ENCODE data around the gene TUSC2. TPM values are rescaled to one million over a fixed set of nuclear protein-coding genes. Genes with fewer than 3 reads are reported as not detected.
"Not testable (repeated sequence)": the region's sequence is repeated elsewhere in the genome, so short reads cannot be mapped to it uniquely, and the experiment has no call there.

Gene TUSC2
- total RNA-seq, 2 donors from 2014 or later: 16.2 to 16.8 TPM

DNA sequence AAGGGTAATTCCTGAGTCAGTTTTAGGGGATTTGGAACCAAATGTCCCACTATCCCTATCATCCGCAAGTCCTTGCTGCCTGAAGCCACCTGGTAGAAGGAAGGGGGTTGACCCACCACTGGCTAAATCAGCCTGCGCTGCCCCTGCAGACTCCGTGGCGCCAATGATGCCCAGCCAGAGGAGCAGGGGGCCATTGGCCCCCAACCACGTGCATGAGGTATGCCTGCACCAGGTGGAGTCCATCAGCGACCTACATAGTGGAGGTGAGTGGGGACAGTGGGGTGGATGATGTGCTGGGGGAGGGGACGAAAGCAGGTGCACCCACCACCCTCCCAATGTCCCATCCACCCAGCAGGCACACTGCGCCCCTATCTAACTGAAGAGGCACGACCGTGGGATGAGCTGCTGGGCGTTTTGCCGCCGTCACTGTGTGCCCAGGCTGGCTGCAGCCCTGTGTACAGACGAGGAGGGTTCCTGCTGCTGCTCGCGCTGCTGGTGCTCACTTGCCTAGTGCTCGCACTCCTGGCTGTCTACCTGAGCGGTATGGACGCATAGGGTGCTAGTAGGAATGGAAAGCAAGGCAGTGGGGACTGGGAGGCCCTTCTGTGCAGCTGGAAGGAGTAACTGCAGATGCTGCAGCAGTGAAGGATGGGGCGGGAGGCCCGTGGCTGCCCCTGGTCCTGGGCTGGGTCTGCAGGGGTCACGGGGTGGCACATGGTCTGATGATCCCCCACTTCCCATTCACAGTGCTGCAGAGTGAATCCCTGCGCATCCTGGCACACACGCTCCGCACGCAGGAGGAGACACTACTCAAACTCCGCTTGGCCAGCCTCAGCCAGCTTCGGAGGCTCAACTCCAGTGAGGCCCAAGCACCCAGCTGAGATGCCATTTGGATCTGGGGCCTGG, 41.4 kb downstream of the TUSC2 start:
- no peaks in the 10 kb centered on the region for H3K9me3 Mint-ChIP-seq
- H3K4me1 Mint-ChIP-seq (ENCODE audit: low read depth): peaks cover 19% of the 10 kb centered on the region
- no peak overlapping the region for H3K27ac Mint-ChIP-seq
- ATAC-seq (replicated peaks in 1 of 2) (peak in 1 of 2 donors; percentile 32), DNase-seq (no peak)
- H3K27me3 Mint-ChIP-seq (ENCODE audit: low read depth): no peaks in the 10 kb centered on the region
- peaks cover 0 to 5% of the 10 kb centered on the region in 2 donors for H3K36me3 Mint-ChIP-seq (ENCODE audit: insufficient read depth in 2 of 2)
- no peak overlapping the region for H3K4me3 Mint-ChIP-seq

DNA sequence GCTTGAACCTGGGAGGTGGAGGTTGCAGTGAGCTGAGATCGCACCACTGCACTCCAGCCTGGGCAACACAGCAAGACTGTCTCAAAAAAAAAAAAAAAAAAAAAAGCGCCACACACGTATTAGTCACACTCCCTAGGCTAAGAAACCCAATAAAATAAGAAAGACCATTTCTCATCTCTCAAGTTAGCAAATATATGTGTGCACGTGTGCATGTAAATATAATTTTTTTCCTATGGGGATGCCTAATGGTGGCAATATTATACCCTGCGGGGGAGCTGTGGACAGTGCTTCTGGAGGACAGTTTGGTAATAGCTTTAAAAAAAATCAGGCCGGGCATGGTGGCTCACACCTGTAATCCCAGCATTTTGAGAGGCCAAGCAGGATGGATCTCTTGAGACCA, 43.9 kb downstream of the TUSC2 start:
- not testable (repeated sequence) for H3K27ac Mint-ChIP-seq; H3K9me3 Mint-ChIP-seq; H3K4me3 Mint-ChIP-seq; H3K27me3 Mint-ChIP-seq (ENCODE audit: low read depth); H3K4me1 Mint-ChIP-seq (ENCODE audit: low read depth); H3K36me3 Mint-ChIP-seq (ENCODE audit: insufficient read depth in 2 of 2); ATAC-seq (replicated peaks in 1 of 2); DNase-seq

DNA sequence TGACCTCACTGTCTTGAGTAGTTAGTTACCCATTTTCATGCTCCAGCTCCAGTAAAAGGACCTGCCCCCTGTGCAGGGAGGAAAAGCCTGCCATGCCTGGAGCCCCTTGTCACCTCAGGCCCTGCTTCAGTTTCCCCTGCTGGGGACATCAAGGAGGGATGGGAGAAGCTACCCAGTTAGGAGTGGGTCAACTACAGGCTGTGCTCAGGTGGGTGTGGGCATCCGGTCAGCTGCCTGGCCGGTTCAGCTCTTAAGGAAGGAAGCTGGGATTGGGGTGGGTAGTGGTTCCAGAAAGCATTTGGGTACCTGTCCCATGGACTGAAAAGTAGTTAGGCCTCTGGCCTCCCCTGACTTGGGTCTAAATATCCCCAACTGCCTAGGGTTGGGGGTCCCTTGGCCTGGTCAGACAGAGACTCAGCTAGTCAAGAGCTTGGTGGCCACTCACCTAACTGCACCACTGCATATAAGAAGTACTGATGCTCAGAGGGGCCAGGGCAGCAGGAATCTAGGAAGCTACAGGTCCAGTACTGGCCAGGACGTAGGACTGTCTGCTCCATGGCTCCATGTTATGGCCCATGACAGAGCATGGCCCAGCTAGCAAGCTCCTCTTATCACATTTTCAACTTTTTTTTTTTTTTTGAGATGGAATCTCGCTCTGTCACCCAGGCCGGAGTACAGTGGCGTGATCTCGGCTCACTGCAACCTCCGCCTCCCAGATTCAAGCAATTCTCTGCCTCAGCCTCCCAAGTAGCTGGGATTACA, 48.6 kb downstream of the TUSC2 start:
- Mint-ChIP-seq H3K4me3 (no peak overlapping the region), H3K9me3 (no peaks in the 10 kb centered on the region), H3K27me3 (ENCODE audit: low read depth) (peaks cover 27% of the 10 kb centered on the region), H3K27ac (no peak overlapping the region), H3K4me1 (ENCODE audit: low read depth) (peaks cover 17% of the 10 kb centered on the region), H3K36me3 (ENCODE audit: insufficient read depth in 2 of 2) (peaks cover 0 to 1% of the 10 kb centered on the region in 2 donors)
- DNase-seq: no peak
- no peak for ATAC-seq (replicated peaks in 1 of 2)

DNA sequence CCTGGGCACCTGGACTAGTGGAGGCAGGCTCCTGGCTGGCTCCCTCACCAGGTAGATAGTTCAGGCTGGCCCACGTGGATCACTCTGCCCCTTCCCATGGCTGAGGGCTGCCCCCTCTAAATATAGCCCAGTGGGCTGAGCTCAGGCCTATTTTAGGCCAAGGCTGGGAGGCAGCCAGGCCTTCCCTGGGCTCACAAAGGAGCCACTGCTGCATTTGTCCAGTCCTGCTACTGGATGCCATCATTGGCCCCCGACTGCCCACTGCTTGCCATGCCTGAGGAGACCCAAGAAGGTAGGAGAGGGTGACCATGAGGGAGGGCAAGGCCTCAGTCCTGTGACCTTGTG, 49.2 kb downstream of the TUSC2 start, which contains the start of gene LSMEM2:
Gene LSMEM2, plus strand, starts transcription at position 208 of the 345 bp plus-strand sequence. Its CDS starts 27 bp downstream, at position 235.
- Mint-ChIP-seq H3K36me3 (ENCODE audit: insufficient read depth in 2 of 2) (peaks cover 0 to 1% of the 10 kb centered on the region in 2 donors), H3K27ac (no peak within 1 kb of the TSS), H3K4me1 (ENCODE audit: low read depth) (peaks cover 23% of the 10 kb centered on the region), H3K9me3 (no peaks in the 10 kb centered on the region), H3K27me3 (ENCODE audit: low read depth) (peaks cover 33% of the 10 kb centered on the region), H3K4me3 (no peak within 1 kb of the TSS)
- no peak for DNase-seq
- no peak for ATAC-seq (replicated peaks in 1 of 2)

DNA sequence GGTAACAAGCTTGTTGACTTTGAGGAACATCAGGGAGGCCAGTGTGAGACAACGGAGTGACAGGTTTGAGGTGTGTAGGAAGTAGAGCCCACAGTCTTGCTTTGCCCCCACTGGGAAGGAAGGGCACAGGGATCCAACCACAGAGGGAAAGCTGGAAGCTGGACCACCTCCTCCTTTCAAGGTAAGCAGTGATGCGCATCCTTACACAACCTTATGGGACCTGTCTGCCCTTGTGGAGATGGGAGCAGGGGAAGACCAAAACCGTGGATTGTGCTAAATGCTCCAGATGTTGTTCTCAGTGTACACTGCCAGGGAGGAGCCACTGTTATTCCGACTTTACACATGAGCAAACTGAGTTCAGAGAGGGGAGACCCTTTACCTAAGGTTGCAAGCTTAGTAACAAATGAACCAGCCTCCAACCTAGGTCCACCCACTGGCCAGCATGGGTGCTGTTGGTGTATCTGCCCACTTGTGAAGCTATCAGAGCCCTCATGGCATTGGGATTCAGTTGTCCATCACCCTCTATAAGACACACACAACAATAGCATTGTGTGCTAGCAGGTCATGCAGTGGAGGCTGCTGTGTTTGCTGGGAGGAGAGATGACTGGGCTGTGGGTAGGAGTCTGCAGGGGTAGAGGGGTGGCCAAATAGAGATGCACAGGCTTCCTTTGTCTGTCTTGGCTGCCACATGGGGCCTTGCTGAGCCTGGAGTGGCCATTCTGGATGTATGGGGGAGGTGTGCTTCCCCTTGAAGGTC, 49.7 kb downstream of the TUSC2 start:
- ATAC-seq (replicated peaks in 1 of 2) (no peak), DNase-seq (no peak)
- Mint-ChIP-seq H3K27me3 (ENCODE audit: low read depth) (peaks cover 34% of the 10 kb centered on the region), H3K4me1 (ENCODE audit: low read depth) (peaks cover 24% of the 10 kb centered on the region), H3K9me3 (no peaks in the 10 kb centered on the region), H3K4me3 (no peak overlapping the region), H3K36me3 (ENCODE audit: insufficient read depth in 2 of 2) (peaks cover 0 to 1% of the 10 kb centered on the region in 2 donors), H3K27ac (no peak overlapping the region)

DNA sequence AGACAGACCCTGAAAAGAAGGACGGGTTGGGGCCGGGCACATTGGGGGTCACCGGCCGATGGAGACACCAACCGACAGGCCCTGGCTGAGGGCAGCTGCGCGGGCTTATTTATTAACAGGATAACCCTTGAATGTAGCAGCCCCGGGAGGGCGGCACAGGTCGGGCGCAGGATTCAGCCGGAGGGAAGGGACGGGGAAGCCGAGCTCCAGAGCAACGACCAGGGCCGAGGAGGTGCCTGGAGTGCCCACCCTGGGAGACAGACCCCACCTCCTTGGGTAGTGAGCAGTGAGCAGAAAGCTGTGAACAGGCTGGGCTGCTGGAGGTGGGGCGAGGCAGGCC, 51.3 kb downstream of the TUSC2 start:
- DNase-seq (no peak), ATAC-seq (replicated peaks in 1 of 2) (no peak)
- Mint-ChIP-seq H3K9me3 (no peaks in the 10 kb centered on the region), H3K4me3 (peak overlapping the region in 1 of 2 donors; percentile 87), H3K4me1 (ENCODE audit: low read depth) (peaks cover 38% of the 10 kb centered on the region), H3K36me3 (ENCODE audit: insufficient read depth in 2 of 2) (peaks cover 0 to 1% of the 10 kb centered on the region in 2 donors), H3K27ac (no peak overlapping the region), H3K27me3 (ENCODE audit: low read depth) (peaks cover 39% of the 10 kb centered on the region)

DNA sequence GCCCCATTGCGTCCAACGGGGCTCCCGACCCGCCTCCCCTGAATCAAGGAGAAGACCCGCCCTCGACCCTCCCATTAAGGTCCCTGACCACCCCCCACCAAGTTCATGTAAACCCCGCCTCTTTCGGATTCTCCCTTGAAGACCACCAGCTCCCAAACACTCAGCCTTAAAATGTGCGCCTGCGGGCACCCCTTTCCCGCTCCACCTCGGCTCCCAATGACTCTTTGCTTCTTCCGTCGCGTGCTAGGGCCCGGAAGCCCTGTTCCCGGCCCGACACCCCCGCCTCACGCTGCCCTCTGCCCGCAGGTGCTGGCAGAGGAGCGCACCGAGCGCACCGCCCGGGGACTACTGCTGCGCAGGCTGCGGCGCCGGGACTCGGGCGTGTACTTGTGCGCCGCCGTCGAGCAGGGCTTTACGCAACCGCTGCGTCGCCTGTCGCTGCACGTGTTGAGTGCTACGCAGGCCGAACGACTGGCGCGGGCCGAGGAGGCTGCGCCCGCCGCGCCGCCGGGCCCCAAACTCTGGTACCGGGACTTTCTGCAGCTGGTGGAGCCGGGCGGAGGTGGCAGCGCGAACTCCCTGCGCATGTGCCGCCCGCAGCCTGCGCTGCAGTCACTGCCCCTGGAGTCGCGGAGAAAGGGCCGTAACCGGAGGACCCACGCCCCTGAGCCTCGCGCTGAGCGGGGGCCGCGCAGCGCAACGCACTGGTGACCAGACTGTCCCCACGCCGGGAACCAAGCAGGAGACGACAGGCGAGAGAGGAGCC, 51.8 kb downstream of the TUSC2 start:
- Mint-ChIP-seq H3K36me3 (ENCODE audit: insufficient read depth in 2 of 2) (peaks cover 0 to 1% of the 10 kb centered on the region in 2 donors), H3K9me3 (no peaks in the 10 kb centered on the region), H3K27ac (no peak overlapping the region), H3K27me3 (ENCODE audit: low read depth) (peaks cover 39% of the 10 kb centered on the region), H3K4me1 (ENCODE audit: low read depth) (peaks cover 41% of the 10 kb centered on the region), H3K4me3 (peak overlapping the region; percentile 83 to 87)
- DNase-seq: peak; percentile 46 to 53
- peak; percentile 27 to 35 for ATAC-seq (replicated peaks in 1 of 2)

DNA sequence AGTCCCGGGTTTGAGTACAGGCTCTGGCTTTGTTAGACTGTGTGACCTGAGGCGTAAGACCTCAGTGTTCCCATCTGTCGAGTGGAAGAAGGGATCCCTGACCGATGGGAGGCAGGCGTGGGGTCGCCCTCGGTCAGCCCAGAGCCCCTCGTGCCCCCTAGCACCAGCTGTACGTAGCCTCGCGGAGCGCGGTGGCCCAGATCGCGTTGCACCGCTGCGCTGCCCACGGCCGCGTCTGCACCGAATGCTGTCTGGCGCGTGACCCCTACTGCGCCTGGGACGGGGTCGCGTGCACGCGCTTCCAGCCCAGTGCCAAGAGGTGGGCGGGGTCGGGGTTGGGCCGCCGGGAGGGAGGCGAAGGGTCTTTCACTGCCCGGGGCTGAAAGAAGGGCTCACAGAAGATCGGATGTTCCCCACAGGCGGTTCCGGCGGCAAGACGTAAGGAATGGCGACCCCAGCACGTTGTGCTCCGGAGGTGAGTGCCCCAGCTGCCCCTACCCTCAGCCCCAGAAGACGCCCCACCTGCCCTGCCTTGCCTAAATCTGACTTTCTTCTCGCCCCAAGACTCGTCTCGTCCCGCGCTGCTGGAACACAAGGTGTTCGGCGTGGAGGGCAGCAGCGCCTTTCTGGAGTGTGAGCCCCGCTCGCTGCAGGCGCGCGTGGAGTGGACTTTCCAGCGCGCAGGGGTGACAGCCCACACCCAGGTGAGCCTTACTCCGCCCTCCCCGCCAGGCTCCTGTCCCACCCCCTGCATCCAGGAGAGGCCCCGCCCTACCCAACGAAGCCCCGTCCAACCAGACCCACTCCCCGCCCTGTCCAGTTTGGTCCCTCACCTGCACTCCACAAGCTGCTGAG, 52.7 kb downstream of the TUSC2 start:
- H3K4me1 Mint-ChIP-seq (ENCODE audit: low read depth): peaks cover 41% of the 10 kb centered on the region
- H3K27me3 Mint-ChIP-seq (ENCODE audit: low read depth): peaks cover 39% of the 10 kb centered on the region
- no peaks in the 10 kb centered on the region for H3K9me3 Mint-ChIP-seq
- peak overlapping the region; percentile 83 to 87 for H3K4me3 Mint-ChIP-seq
- DNase-seq: no peak
- H3K36me3 Mint-ChIP-seq (ENCODE audit: insufficient read depth in 2 of 2): peaks cover 0 to 1% of the 10 kb centered on the region in 2 donors
- ATAC-seq (replicated peaks in 1 of 2): no peak
- H3K27ac Mint-ChIP-seq: no peak overlapping the region

Other genes with a start within 250 kb of the TUSC2 start
- gene RBM5, start 239.3 kb downstream of the TUSC2 start, total RNA-seq: 100 to 1,000 TPM; 172 to 179 TPM
- under 1 TPM in 1 of 2 donors, not detected in 1; 0.25 TPM for gene SEMA3F, start 172.9 kb downstream of the TUSC2 start, total RNA-seq
- gene GNAT1, start 136.6 kb downstream of the TUSC2 start, total RNA-seq: not detected
- gene SLC38A3, start 123.0 kb downstream of the TUSC2 start, total RNA-seq: not detected
- 100 to 1,000 TPM; 263 to 272 TPM for gene GNAI2, start 92.0 kb downstream of the TUSC2 start, total RNA-seq
- gene SEMA3B, start 59.1 kb downstream of the TUSC2 start, total RNA-seq: 1 to 10 TPM; 1.9 to 3.3 TPM
- gene LSMEM2, start 49.1 kb downstream of the TUSC2 start, total RNA-seq: under 1 TPM in 1 of 2 donors, not detected in 1; 0.26 TPM
- 10 to 100 TPM; 56.3 to 62.1 TPM for gene IFRD2, start 35.8 kb downstream of the TUSC2 start, total RNA-seq
- 1 to 10 TPM; 6.7 to 7.1 TPM for gene HYAL3, start 28.8 kb downstream of the TUSC2 start, total RNA-seq
- 10 to 100 TPM; 19.5 to 20.0 TPM for gene NAA80, start 28.8 kb downstream of the TUSC2 start, total RNA-seq
- under 1 TPM in 1 of 2 donors, not detected in 1; 0.19 TPM for gene HYAL1, start 24.6 kb downstream of the TUSC2 start, total RNA-seq
- 1 to 10 TPM; 4.6 to 4.8 TPM for gene HYAL2, start 5.5 kb downstream of the TUSC2 start, total RNA-seq
- gene RASSF1, start 12.6 kb upstream of the TUSC2 start, total RNA-seq: 10 to 100 TPM; 51.4 to 61.6 TPM
- 1 to 10 TPM; 1.2 TPM for gene ZMYND10, start 17.5 kb upstream of the TUSC2 start, total RNA-seq
- 10 to 100 TPM; 46.0 to 46.4 TPM for gene NPRL2, start 22.6 kb upstream of the TUSC2 start, total RNA-seq
- gene CYB561D2, start 22.6 kb upstream of the TUSC2 start, total RNA-seq: 10 to 100 TPM; 16.1 to 17.0 TPM
- gene TMEM115, start 31.3 kb upstream of the TUSC2 start, total RNA-seq: 10 to 100 TPM; 21.5 to 22.6 TPM
- gene CACNA2D2, start 175.4 kb upstream of the TUSC2 start, total RNA-seq: 1 to 10 TPM; 3.3 to 5.4 TPM
- gene C3orf18, start 239.5 kb upstream of the TUSC2 start, total RNA-seq: 10 to 100 TPM; 22.7 to 32.5 TPM
- 10 to 100 TPM; 54.5 to 64.6 TPM for gene HEMK1, start 241.3 kb upstream of the TUSC2 start, total RNA-seq

Measured in activated T-cell treated with anti-CD3 and anti-CD28 coated beads, Interleukin-2, amount 50 U/mL, for 72 hours (primary cell).